NCI-H460 (cell line): ENCODE results near the gene ARHGAP25. TPM values are rescaled to one million over a fixed set of nuclear protein-coding genes. Genes with fewer than 3 reads are reported as not detected.

Source experiments
- DNase-seq: peaks from one replicate; pipeline ENCODE4 v3.0.0-alpha.2; 2016; ENCODE audit warnings: low read depth; ENCODE audit errors: extremely low read depth
- total RNA-seq: library from RNA; depleted of rRNA; stranded (reverse); fragments of >200 nt; shearing (Covaris generic); gene quantifications from 2 replicates; pipeline ENCODE4 v1.2.3, GENCODE V29; 2014

The ARHGAP25 gene
- total RNA-seq, 1 experiment from 2014 or later, result 3.1 TPM

DNA sequence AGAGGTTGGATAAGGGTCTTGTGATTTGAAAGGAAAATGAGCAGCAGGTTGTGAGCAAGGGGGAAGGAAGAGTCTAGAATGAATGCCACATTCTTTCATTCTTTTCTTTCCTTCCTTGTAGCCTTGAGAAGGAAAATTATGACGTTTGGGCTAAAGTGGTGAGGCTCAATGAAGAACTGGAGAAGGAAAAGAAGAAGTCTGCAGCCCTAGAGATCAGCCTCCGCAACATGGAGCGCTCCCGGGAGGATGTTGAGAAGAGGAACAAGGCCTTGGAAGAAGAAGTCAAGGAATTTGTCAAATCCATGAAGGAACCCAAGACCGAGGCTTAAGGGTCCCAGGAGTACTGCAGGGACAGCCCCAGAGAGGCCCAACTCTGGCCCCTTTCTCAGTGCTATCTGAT is 91.3 kb downstream of the ARHGAP25 start:
- DNase-seq, result no peak

DNA sequence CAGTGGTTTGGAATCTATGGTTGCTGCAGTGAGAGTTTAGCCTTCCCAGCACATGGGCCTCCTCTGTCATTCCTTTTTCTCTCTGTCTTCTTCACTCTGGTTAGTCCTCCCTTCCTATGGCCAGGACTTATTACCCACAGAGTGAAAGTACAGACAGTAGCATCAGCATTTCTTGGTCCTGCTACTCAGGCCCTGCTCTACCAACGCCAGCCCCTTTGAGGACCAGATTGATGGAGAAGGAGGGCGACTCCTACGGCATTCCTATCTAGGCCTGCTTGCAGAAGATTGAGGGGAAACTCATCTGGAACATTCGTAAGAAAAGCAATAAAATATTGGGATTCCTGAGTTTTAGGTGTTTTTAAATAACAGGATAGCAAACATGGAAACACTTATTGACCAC is 93.1 kb downstream of the ARHGAP25 start:
- no peak for DNase-seq

DNA sequence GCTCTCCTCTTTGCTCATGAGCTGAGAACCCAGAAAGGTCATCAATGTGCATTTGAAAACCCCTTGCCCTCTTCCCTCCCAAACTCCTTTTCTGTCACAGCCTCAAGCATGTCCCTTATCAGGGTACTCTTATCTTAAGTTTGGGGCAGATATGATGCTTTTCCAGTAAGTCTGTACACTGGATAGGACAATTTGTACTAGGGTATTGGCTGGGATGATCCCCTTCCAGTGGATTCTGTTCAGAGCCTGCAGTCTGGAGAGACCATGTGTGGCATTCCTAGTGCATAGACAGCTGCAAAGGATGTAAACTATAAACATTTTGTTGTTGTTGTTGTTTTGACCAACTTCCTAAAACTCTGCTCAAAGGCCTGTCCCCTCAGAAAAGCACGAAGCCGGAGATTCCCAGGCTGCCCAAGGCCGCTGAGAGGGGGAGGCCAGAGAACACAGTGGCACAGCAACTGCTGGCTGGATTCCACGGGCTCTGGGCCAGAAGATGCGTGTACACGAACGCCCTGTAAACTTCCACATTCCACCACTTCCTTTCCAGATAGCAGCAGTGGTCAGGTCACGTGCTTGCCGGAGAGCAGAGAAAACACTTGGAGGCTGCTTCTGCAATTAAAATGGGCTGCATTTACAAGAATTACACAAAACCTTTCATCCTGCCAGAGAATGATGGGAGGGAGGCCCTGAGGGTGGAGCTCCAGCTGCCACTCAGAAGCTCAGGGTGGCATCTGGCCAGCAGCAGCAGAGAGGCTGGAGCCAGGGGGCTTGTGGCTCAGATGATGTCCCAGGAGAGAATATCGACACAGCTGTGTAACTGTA is 94.5 kb downstream of the ARHGAP25 start:
- peak; percentile 84 for DNase-seq

DNA sequence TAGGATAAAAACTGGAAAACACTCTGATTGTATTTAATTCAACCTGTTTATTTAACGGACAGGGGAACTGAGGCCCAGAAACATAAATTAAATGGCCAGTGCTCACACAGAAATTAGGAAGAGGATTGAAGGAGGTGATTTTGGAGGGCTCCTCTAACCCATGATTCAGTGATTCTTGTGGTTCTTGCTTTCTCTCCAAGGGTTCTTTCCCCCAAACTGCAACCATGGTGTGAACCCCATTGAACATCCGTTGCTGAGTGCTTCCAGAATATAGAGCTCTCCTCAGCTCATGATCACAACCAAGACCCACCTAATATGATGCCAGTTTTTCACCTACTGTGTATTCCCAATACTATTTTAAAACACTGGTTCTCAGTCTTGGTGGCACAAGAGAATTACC is 95.1 kb downstream of the ARHGAP25 start:
- DNase-seq, result no peak

DNA sequence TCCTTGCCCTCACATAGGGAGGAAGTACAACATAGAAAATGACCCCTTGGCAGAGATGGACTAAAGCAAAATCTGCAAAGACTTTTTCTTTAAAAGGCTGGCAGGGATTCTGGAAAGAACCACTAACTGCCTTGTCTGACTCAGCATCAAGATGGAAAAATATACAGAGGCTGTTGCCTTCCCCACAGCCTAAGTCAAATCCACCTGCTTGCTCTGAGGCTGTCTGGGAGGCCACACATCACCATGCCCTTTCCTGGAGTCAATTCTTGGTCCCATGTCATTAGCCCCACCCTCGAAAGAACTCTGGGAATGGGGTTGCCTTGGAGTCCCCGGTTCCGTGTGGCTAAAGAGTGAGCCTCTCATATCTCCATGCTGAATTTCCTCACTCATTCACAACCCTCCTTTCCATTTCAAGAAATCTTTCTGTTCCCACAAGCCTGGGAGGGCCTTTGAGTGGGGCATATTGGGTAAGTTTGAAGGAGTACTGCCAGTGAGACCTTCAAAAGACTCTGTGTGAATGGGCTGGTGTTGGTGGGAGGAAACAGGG is 97.1 kb downstream of the ARHGAP25 start:
- no peak for DNase-seq

DNA sequence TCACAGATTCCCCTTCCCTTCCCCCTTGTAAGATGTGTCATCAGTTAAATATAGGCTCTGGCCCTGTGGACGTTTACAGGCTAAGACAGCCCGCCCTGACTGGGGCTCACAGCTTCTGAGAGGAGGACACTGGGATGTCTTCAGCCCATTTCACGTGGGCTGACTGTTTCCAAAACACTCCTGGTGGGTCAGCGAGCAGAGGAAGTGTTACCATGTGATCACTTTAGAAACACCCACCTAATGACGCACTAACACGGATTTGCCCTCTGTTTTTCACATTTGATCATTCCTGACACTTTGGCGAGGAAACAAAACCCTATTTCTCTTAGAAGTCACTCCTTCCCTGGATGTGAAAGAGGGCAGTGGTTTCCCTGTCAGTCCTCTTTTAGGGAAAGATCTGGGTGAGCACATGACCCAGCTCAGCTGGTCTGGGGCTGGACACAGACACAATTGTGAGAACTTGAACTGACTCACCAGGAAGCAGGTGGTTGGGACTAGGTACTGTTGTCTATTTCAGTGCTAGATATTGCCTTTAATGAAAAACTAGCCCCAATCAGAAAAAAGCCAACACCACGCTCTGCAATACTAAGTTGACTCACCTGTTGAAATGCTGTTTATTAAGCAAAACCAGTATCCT is 97.7 kb downstream of the ARHGAP25 start:
- peak; percentile 64 for DNase-seq

DNA sequence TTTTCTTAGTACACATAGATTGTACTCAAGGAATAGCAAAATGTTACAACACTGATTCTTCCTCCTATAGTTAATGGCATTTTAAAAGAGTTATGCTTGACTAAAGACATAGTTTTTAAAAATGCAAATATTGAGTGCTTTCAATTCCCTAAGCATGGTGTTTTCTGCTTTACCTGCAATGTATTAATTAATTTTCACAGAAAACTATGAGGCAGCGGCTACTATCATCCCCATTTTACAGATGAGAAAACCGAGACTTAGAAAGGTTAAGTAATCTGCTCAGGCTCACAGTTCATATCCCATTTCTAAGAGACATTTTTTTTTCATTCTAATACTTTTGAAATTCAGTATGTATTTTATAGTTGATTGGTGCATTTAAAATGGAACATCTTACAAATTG is 98.6 kb downstream of the ARHGAP25 start:
- no peak for DNase-seq

DNA sequence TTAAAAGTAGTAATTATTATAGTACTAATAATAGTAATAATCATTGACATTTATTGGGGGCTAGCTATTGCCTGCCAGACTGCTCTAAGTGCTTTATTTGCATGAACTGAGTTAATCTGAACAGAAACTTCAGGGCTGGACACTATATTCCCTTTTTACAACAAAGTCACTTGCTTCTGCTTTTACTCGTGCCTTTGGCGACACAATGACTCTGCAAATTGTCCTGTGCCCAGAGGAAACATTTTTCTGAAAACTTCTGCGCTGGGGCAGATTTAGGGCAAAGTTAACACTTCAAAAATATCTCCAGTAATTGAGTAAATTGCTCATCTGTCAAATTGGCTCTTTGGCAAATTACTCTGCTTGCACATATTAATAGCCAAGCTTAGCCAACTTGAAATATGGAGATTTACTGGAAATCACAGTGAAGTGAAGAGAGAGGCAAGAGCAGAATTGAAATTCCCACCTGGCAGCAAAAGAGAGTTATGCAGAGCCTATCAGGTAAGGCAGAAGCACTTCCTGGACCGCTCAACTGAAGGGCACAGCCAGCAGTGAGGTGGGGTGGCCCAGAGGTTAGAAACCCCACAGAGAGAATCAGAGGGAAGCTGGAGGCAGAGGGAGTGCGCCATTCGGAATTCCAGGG is 100.2 kb downstream of the ARHGAP25 start:
- DNase-seq, result no peak

DNA sequence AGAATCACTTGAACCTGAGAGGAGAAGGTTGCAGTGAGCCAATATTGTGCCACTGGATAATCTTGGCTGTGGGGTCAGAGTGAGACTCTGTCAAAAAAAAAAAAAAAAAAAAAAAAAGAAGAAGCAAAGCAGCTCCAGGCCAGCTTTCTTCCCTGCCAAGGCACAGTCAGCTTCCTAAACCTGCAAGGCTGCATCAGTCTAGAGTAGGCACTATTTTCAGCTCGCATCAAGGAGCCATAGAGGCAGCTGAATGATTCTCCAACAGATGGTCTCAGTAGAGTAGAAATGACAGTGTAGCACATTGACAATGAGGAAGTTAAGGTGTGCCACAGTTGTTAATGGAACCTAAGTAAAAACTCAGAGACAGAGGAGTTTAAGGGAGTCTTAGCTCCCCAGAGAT is 101.0 kb downstream of the ARHGAP25 start:
- DNase-seq, result no peak

DNA sequence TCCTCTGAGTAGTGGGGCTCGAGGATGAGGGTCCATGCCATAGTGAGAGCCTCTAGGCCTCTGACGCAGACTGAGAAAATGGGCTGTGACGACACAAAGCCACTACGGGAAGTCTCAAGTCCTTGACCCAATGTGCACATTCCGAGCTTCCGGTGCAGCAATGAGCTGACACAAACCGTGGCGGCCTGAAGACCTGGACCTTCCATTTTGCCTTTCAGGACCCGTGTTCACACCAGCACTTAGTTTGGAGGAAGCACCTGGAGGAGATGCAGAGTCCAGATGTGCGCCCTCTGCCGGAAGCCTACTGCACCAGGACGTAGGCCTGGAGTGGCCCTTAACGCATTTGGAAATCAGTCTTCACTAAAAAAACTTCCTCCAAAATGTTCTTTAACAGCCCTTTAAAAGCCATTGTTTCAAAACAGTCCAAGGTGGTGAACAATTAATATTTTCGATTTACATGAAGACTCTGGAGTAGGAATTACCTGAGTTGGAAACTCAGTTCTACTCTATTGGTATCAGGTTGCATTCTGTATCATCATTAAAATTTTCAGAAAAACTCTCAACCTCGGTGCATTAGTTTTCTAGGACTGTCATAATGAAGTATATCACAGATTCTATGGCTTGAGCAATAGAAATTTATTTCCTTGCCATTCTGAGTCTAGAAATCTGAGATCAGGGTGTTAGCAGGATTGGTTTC is 102.7 kb downstream of the ARHGAP25 start:
- DNase-seq, result no peak

DNA sequence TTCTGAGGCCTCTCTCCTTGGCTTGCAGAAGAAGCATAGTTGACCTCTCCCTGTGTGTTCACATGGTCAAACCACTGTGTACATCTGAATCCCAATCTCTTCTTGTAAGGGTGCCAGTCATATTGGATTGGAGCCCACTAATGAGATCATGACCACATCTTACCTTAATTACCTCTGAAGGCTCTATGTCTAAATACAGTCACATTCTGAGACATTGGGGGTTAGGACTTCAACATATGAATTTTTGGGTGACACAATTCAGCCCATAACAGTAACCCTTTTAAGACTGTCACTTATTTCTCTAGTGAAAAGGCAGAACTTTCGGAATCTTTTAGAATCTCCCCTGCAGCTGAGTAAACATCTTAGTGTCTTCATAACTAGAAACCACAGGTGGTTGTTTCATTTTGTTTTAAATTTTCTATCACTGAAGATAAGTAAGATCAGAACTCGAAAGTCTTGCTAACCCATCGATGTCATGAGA is 103.3 kb downstream of the ARHGAP25 start:
- DNase-seq, result no peak

DNA sequence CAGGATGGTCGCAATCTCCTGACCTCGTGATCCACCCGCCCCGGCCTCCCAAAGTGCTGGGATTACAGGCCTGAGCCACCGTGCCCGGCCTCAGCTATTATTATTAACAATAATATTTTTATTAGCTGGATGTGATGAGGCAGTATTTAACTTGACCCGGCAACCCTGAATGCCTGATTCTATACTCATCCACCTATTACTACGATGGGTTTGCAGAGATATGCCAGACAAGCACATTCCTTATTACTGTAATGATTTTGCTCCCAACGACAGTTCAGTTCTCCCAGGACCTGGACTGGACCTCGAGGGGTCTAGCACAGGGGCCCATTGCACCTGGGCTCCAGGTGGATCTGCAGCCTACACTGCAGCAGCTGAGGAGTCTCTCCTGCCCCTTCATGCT is 104.0 kb downstream of the ARHGAP25 start:
- no peak for DNase-seq

DNA sequence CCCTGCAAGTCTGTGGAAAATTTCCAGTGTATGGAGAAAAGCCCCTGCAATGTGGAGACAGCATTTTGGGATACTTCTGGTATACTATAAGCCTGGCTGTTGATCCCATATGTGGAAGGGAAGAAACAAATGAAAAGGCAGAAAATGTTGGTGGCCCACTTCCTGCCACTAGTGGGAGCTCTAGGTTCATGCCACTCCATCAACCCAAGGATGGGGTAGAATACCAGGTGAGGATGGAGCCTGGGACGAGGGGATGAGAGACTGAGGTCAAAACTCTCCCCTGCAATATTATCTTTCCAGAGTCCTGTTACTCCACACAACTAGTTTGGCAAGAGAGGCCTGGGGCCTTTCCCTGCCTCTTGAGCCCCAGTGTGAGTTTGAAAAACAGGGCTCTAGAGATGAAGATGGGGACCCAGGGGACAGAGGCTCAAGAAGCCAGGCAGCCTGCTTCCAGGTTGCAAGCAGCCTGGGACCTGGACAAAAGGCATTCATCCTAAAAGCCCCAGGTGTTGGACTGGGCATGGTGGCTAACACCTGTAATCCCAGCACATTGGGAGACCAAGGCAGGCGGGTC is 104.7 kb downstream of the ARHGAP25 start:
- DNase-seq, result no peak

DNA sequence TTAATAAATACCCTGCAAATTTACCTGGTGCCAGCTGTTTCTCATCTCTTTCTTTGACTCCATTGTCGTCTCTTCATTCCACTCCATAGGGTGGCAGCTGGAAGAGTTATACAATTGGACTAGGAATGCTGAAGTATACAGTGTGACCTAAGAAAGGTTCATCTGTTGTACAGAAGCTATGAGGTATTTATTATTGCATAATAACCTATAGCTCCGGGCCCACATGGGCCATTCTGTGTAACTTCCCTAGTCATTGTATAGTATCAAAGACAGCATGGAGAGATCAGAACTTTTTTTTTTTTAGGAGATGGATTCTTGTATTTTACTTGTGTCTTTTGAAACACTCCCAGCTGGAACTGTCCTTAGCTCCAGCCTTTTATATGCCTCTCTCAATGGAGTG is 110.4 kb downstream of the ARHGAP25 start:
- no peak for DNase-seq

DNA sequence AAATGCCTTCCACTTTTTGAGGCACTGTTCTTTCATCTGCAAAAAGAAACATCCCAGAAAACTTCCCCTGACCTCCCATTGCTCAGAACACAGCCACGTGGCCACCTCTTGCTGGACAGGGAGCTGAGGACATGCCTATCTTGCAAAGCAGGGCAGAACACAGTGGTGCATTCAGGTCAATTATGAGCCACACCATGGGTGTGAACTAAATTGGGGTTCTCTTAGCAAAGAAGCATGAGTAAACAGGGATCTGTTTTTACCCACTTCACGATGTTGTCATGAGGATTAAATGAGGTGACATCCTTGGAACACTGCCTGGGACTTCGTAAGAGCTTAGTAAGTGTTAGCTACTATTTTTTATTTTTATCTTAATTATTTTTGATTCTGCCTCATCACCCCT is 111.5 kb downstream of the ARHGAP25 start:
- DNase-seq, result no peak

DNA sequence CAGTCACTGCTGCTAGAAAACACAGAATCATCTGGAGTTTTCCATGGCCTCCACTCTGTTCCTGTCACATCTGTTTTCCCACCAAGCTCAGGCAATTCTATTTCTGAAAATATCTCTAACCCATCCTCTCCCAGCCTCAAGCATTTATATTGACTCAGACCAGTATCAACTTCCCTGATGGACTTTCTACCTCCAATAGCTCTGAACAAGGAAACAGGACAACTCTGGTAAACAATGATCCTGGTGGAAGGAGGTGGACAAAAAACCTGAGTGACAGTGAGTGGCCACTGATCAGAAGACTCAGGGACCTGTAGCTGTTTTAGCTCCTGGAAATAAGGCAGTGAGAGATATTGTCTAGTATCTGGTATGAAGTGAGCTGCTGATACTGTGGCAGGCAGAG is 113.1 kb downstream of the ARHGAP25 start:
- no peak for DNase-seq

DNA sequence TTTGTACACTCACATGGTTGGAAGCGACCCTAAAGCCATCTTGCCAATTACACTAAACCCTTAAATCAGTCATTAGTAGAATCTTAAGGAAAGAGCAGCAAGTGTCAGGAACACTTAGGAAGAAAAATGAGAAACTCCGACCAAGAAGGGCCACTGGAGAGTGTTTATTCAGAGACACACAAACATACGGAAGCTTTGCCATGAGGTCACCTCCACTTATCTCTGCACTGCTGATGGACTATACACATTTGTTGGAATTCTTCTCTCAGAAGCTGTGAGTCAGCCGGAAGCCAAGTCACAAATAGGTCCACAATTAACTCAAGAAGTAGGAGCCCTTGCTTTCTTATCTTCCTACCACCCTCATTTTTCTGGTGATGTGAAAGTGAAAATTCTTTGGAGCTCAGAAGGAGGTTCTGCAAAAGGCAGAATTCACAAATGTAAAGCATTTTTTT is 115.0 kb downstream of the ARHGAP25 start:
- DNase-seq, result no peak

DNA sequence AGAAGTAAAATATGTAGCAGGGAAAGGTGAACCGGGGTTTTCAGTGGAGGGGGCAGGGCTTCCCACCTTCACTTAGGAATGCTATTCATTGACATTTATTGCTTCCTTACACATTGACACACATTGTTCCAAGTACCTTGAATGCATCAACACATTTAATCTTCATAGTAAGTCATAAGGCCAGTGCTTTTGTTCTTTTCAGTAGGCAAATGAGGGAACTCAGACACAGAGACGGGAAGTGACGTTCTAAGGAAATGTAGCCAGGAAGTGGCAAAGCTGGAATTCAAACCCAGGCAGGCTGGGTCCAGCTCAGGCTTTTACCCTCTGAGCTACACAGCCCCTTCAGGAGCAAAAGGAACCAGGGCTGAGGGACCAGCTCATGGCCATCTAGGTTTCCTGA is 115.9 kb downstream of the ARHGAP25 start:
- no peak for DNase-seq

DNA sequence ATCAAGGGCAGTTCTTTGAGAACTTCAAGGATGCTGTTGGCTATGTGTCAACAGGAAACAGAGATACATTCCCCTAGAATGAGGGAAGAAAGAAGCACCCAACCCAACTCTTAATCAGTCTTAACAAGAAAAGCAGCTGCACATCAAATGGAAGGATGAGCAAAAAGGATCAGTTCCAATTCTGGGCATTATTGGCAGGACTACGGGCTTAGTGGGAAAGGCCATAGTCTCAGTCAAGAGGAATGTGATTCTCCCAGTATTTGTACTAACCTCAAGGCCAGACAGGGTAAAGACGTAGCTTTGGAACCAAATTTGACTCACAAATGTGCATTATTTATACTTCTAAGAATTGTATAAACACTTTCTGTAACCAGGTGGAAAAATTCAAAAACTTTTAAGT is 118.4 kb downstream of the ARHGAP25 start:
- no peak for DNase-seq

DNA sequence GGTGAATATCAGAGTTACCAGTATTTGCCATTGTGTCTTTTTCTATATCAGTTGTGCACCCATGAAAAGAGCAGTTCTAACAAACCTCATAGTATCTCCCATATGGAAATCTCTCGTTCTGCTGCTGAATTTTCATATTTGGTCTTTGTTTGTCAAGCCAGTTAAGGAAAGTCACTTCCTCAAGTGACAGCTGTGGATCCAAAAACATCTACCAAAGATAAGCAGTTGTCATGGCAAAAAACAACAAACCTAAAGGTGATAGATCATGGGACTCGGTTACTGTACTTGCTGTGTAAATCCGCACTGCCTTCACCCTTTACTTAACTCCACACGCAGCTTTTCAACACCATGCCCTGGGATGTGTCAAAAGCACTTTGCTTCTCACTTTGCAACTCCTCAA is 119.3 kb downstream of the ARHGAP25 start:
- no peak for DNase-seq
